WERI-Rb-1 (cell line): ENCODE measurements around the gene DZIP1.
"Not testable (repeated sequence)": the region's sequence is repeated elsewhere in the genome, so short reads cannot be mapped to it uniquely, and the experiment has no call there.

Experiments used
- DNase-seq: peaks from one replicate; pipeline ENCODE4 v3.0.0-alpha.2; 2020
- H3K27ac ChIP-seq: fragments of 250-450 bp; sonication (Bioruptor Pico); 2 replicates; pipeline ENCODE4 v1.5.1; 2020; ENCODE audit warnings: mild to moderate bottlenecking, moderate library complexity
- H3K27me3 ChIP-seq: fragments of 250-450 bp; sonication (Bioruptor Pico); 2 replicates; pipeline ENCODE4 v1.5.1; 2021; ENCODE audit warnings: mild to moderate bottlenecking, low read depth, moderate library complexity; ENCODE audit not compliant: insufficient read depth, severe bottlenecking
- H3K36me3 ChIP-seq: fragments of 250-450 bp; sonication (Bioruptor Pico); 2 replicates; pipeline ENCODE4 v1.5.1; 2020; ENCODE audit warnings: mild to moderate bottlenecking, moderate library complexity
- H3K4me3 ChIP-seq: 2 replicates; pipeline ENCODE4 v1.5.1; 2011; ENCODE audit warnings: low read depth, mild to moderate bottlenecking, control low read depth, low read length
- H3K9me3 ChIP-seq: fragments of 250-450 bp; sonication (Bioruptor Pico); 2 replicates; pipeline ENCODE4 v1.5.1; 2021; ENCODE audit warnings: mild to moderate bottlenecking, moderate library complexity; ENCODE audit not compliant: severe bottlenecking
- TF ChIP-seq, protein P1 (sequence below): IDR thresholded peaks from 2 replicates; pipeline ENCODE4 v1.5.1; 2011; ENCODE audit warnings: low read depth, mild to moderate bottlenecking, control low read depth, inconsistent platforms, low read length

The DZIP1 gene

DNA sequence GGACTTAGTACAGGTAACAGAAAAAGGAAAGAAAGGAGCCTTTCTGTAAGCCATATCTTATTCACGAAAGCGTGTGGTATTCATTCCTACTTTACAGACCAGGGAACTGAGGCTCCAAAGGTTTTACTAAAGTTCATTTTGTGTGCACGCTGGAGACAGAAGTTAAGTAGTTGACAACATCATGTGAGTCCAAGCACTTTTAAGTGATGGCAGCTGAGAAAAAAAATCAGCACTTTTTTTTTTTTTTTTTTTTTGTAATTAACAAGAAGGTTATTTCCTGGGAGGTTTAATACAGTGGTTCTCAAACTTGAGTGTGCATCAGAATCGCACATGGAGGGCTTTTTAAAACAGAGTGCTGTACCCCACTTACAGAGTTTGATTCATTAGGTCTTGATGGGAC is 34.5 kb upstream of the DZIP1 start:
- Histone ChIP-seq H3K36me3 (peaks cover 4% of the 10 kb centered on the region), H3K27ac (no peak overlapping the region), H3K27me3 (no peaks in the 10 kb centered on the region), H3K9me3 (no peaks in the 10 kb centered on the region), H3K4me3 (no peak overlapping the region)
- TF ChIP-seq, protein P1, sequence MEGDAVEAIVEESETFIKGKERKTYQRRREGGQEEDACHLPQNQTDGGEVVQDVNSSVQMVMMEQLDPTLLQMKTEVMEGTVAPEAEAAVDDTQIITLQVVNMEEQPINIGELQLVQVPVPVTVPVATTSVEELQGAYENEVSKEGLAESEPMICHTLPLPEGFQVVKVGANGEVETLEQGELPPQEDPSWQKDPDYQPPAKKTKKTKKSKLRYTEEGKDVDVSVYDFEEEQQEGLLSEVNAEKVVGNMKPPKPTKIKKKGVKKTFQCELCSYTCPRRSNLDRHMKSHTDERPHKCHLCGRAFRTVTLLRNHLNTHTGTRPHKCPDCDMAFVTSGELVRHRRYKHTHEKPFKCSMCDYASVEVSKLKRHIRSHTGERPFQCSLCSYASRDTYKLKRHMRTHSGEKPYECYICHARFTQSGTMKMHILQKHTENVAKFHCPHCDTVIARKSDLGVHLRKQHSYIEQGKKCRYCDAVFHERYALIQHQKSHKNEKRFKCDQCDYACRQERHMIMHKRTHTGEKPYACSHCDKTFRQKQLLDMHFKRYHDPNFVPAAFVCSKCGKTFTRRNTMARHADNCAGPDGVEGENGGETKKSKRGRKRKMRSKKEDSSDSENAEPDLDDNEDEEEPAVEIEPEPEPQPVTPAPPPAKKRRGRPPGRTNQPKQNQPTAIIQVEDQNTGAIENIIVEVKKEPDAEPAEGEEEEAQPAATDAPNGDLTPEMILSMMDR: no peak
- no peak for DNase-seq

DNA sequence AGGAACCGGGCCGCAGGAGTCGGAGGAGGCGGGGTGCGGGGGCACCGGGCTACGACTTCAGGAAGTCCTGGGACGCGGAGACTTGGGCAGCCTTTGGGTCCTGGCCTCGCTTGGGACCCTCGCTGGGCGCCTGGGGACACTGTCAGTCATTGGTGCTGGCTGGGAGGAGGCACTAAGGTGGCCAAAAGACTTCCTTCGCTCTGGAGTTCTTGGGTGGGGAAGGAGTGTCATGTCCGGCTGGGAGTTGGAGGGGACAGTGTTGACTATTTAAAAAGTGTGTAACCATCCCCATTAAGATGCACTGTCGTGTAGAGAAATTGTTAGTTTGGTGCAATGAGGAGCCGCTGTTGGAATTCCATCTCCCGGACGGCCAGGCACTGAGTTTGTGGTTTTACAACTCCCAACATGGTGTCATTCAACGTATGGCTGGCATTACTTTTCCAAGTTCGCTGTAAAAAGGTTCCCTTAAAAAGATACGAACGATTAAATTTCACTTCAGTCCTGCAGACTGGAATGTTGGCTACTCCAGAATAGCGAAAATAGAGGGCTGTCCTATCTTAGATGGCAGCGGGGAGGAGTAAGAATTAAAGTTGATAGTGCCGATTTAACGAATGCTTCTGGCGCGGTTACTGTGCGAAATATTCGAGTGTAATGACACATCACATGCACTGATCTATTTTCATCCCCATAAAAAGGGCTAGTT is 33.2 kb upstream of the DZIP1 start:
- Histone ChIP-seq H3K9me3 (no peaks in the 10 kb centered on the region), H3K36me3 (peaks cover 4% of the 10 kb centered on the region), H3K4me3 (peak overlapping the region; percentile 98), H3K27ac (peak overlapping the region; percentile 84), H3K27me3 (no peaks in the 10 kb centered on the region)
- TF ChIP-seq, protein P1: no peak
- DNase-seq: no peak

DNA sequence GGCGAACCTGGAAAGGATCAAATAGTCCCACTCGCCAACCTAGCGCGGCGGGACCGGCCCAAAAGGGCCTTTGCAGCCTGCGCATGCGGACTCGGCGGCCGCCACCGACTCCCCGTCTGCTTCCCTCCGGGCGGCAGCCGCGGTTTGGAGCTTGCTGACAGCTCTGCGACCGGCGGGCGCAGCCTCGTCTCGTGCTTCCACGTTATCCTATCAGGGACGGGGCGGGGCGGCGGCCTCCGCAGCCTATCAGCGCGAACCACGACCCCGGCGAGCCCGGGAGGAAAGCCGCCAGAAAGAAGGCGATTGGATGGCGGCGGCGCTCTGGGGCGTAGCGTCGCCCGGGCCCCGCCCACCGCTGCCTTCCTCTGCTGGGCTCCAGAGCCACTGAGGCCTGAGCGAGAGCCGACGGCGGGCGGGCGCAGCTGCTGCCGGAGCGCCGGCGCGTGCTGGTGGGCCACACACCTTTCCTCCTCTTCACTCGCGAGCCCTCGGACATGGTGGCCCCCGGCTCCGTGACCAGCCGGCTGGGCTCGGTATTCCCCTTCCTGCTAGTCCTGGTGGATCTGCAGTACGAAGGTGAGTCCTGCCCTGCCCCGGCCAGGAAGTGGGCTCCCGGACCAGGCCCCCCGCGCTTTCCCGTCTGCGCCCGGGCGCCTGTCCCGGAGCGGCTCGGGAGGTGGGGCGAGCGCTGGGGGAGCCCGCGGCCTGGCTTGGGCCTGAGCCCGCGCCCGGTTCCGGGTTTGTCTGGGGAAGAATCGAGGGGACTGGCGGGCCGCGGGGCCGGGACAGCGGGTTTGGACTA is 32.5 kb upstream of the DZIP1 start, which contains the start of gene DNAJC3:
Gene DNAJC3, plus strand, starts transcription at position 378 of the 802 bp plus-strand sequence. Its CDS starts 117 bp downstream, at position 495.
- Histone ChIP-seq H3K27ac (peak within 1 kb of the TSS; percentile 93), H3K9me3 (peaks cover 1% of the 10 kb centered on the region), H3K27me3 (no peaks in the 10 kb centered on the region), H3K4me3 (peak within 1 kb of the TSS; percentile 98), H3K36me3 (peaks cover 6% of the 10 kb centered on the region)
- DNase-seq: peak; percentile 100
- TF ChIP-seq, protein P1: no peak

DNA sequence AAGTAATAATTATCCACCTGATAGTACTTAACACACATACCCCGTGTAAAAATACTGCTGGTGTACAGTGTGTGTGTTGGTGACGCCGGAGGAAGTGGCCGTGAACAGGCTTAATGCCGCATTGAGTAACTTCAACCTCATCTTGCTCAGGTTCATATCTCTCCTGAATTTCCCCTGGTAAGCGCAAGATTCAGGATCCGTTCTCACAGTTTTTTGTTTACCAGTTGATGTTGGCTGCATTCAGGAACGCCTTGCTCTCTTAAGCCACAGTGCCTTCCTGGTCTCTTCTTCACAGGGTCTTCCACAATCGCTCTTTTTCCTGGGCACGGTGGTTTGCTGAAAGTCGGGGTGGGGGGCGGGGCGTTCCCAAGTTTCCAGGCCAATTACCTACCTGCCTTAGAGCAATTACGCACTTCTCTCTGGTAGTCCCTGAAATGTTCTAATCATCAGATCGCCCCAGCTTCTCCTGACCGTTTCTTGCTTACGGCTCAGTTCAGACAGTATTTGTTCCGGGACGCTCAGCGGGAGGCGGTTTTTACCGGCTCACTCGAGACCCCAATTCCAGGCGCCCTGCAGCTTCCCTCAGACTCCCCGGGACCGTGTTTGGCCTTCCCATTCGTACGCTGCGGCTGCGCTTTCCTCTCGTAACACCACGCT is 31.7 kb upstream of the DZIP1 start:
- TF ChIP-seq, protein P1: no peak
- Histone ChIP-seq H3K27me3 (no peaks in the 10 kb centered on the region), H3K27ac (peak overlapping the region; percentile 93), H3K36me3 (peaks cover 7% of the 10 kb centered on the region), H3K9me3 (peaks cover 4% of the 10 kb centered on the region), H3K4me3 (peak overlapping the region; percentile 98)
- peak; percentile 48 for DNase-seq

DNA sequence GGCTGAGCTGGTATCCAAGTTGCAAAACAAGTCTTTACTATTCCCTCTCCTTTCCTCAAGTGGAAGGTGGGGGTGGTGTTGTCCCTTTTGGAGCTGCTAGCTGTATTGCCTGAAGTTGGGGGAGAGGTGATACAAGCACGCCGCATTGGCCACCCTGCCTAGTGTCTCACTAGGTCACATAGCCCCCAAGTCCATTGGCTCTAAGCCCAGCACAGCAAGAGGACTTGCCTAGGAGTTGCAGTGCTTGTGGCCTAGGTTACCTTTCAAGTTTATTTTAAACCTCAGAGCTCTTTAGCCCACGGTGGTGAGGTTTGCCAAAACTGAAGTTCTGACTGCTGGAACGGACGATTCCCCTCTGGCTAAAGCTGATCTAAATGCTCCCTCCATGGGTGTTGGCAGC is 27.1 kb upstream of the DZIP1 start:
- Histone ChIP-seq H3K4me3 (no peak overlapping the region), H3K27me3 (no peaks in the 10 kb centered on the region), H3K36me3 (peaks cover 3% of the 10 kb centered on the region), H3K9me3 (peaks cover 35% of the 10 kb centered on the region), H3K27ac (no peak overlapping the region)
- DNase-seq: no peak
- TF ChIP-seq, protein P1: no peak

DNA sequence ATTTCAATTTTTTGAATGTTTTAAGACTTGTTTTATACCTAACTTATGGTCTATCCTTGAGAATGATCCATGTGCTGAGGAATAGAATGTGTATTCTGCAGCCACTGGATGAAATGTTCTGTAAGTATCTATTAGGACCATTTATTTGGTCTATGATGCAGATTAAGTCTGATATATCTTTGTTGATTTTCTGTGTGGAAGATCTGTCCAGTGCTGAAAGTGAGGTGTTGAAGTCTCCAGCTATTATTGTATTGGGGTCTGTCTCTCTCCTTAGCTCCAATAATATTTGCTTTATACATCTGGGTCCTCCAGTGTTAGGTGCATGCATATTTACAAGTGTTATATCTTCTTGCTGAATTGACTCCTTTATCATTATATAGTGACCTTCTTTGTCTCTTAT is 22.7 kb upstream of the DZIP1 start:
- not testable (repeated sequence) for H3K27me3 ChIP-seq, DNase-seq, H3K4me3 ChIP-seq, H3K36me3 ChIP-seq, H3K27ac ChIP-seq
- H3K9me3 ChIP-seq: peaks cover 48% of the 10 kb centered on the region
